NCI-H345 treated with DMSO at 0.1 percent for 48 hours (cell line): ENCODE results near the gene ARFGAP2.
A peak's percentile ranks its signal among the peaks of the same experiment; 100 is the strongest.

ENCODE experiments used
- DNase-seq: peaks from one replicate; lab custom pipeline; 2025; ENCODE audit not compliant: unreplicated experiment; lab: John Stamatoyannopoulos, UW

Gene ARFGAP2

DNA sequence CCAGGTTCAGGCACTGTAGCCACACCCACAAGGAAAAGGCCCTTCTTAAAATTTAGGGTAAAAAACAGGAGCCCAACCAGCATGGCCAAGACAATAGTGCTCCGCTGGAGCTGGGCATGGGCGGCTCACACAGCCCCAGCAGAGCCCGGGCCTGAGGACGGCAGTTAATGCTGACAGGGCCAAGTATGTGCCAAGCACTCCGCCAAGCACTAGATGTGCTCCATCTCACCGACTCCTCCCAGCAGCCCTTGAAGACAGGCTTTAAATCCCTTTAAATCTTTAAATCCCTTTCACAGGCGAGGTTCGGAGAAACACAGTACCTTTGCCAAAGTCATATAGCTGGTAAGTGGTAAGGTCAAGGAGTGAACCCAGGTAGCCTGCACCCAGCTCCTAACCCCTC lies 4.8 kb downstream of the ARFGAP2 start:
- no peak for DNase-seq

DNA sequence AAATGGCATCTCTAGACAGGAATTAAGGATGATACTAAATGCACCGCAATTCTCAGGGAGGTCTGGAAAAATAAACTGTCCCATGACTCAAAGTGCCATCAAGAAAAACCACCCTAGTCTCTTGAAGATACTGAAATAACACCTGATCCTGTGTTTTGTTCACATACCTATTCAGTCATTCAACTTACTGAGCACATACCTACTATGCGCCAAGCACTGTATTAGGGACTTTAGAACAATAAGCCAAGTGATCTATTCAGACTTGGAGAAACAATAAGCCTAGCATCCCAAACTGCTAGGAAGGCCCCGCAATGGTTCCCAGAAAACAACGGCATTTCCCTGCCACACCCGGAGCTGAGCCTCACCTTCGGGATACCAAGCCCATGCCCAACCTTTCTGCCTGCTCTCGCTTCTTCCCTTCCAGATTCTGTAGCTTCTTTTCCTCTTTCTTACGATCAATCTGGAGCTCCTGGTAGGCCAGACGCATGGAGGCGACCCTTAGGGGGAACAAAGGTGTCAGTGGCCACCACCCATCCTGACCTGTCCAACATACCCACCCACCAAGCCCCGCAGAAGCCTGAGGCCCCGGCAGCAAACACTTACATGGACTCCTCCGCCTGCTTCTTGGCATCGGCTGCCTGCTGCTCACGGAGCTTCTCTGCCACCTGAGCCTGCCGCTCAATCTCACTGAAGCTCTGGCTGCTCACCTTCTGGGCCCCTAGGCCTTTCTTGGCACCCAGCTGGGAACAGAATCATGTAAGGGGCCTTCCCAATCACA lies 5.4 kb downstream of the ARFGAP2 start:
- DNase-seq, result no peak

DNA sequence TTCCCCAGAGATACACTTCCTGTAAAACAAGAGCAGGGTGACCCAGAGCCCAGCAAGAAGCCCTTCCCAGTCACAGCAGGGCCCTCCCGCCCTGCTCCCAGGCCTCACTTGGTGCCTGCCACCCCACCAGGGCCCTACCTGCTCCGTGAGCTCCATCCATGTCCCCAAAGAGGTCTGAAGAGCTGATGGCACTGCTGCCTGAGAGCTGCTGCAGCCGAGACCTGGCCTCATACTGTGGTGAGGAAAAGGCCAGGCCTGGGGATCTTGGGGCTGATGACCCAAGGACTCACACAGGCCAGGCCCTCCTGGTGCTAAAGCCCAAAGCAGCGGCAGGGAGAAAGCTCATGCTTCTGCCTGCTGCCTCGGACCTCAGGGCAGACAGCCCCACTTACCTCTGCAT lies 10.3 kb downstream of the ARFGAP2 start:
- DNase-seq, result no peak

DNA sequence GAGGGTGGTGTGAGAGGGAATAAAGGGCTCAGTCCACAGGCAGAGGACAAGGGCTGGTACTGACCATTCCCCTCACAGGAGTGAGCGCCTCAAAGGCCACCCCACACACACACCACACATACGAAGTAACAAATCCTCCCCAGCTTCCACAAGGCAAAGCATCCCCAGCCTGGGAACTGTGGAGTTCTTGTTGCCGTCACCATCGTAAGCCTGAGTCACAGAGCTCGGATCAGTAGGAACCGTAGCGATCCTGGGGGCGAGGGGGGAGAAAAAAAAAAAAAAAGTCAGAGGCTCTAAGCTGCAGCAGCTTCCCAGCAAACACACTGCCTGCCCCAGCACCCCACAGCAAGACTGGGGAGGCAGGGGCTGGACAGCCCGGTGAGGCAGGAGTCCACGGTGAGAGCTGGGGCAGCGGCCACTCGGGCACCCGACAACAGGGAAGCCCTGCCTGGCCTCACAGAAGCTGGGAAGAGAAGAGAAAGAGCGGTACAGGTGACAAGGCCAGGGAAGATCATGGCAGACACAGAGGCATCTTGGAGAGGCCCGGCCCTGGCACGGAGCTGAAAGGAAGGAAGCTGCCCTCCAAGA lies 11.3 kb downstream of the ARFGAP2 start:
- DNase-seq, result no peak

DNA sequence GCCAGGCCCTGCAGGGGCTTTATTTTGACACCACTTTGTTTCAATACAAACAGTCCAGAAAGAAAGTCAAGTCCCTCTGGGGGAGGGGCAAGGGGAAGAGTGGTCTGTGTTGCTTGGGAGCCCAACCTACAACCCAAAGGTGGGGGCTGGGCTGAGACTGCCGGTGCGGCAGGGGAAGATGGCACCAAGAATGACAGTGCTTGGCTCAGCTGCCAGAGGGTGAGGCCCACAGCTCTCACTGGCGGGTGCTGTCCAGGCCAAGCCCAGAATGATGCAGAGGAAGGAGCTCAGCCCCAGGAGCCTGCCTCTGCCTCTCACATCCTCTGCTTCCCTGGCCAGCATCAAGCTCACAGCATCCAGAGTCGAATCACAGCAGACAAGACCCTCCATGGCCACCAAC lies 12.4 kb downstream of the ARFGAP2 start:
- no peak for DNase-seq

DNA sequence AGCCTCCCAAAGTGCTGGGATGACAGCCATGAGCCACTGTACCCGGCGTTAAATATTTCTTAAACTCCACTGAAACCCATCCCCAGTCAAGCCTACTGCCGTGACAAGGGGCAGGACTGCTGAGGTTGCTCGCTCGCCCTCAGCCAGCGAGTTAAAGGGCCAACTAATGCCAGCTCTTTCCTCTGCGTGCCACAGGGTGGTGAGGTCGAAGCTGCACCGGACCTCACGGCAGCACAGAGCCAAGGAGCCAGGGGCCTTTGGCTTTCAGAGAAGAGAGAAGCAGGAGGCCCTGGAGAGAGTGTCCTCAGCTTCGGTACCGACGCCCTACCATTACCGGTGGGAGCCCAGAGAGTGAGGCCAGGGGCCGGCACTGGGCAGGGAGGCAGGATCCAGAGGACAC lies 12.8 kb downstream of the ARFGAP2 start:
- DNase-seq, result no peak

DNA sequence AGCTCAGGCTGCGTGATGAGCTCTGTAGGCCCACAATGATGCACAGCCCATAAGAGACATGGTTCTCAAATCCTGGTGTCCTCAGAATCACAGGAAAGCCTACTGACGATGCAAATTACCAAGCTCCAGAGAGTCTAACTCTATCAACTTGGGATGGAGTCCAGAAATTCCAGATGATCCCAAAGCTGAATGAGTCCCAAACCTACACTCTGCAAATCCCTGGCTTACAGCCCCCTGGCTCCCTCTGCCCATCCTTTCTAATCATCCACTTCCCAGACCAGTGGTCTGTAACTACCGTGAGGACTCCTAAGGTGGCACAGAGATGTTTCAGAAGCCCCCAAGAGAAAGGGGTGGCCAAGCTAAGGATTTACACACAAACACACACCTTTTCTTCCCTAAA lies 13.5 kb downstream of the ARFGAP2 start:
- DNase-seq, result no peak

DNA sequence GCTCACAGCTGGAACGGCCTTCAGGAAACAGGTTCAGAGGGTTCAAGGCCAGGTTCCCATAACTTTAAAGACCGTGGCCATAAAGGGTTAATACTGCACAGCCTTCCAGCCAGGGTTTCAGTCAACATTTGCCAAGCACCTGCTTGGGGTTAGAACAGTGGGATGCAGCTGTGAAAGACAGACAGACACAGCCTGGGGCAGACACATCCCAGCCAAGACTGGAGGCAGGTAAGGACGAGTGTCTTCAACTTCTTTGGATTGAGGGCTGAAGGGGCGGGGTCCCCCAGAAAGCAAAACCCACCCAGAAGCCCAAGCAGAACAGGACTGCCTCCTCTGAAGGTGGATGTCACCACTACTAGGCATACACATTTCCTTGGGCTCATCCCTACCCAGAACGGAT lies 14.3 kb downstream of the ARFGAP2 start:
- no peak for DNase-seq

DNA sequence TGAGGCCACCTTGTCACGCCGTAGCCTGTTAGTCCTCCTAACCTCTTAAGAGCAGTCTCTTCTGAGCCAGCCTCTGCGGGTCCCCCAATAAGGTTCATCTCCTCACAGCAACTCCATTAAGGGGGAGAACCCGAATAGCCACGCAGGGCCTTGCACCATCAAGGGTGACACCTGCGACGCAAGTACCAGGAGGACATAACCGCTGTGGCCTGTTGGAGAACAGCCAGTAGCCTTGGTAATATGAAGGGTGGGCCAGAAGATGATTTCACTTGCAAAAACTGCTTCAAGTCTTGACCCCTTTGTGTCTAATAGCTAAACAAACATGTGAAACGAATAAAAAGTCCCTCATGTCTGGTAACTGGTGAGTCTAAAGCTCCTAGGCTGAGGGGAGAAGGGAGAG lies 14.8 kb downstream of the ARFGAP2 start:
- no peak for DNase-seq

DNA sequence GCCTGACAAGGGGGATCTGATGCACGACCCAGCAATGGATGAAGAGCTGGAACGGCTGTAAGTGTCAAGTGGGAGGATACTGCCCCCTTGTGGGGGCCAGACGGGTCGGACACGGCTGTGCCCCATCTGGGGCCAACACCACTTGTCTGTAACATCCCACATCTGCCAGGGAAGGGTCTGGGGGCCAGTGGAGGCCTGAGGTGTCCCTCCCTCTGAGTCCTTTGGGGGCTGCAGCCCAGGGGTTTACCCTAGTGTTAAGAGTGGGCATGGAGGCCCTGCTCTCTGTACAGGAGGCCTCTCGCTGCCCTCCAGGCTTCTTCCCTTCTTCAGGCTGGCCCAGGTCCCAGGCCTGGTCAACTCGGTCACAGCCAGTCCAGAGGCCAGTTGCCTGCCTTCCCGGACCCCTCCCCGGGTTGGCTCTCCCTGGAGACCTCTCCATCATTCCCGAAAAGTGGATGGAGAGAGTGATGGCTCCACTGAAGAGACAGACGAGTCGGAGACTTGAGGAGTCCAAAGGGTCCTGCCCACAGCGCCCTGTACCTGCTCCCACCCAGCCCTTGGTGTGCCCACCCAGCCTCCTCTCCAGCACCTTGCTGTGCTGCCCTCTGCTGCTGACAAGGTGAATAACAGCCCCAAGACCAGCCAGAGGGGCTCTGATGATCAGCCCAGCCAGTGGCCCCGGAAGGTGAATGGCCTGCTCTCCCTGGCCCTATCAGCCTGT lies 15.4 kb downstream of the ARFGAP2 start:
- DNase-seq, result peak; percentile 32

DNA sequence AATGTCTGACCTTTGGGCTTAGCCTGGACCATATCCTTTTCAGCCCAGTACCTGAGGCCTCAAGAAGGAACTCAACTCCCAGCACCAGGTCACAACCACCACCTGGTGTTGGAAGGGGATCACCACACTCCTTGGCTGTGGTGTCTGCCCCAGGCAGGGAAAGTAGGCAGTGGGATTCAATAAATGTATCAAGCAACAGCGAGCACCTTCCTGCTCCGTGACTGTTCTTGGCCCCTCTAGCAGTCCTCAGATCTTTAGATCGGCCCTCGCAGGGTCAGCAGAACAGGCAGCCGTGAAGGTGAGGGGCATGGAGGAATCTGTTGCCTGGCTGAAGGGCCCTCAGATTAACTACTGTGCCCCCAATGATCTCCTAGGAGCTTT lies 15.9 kb downstream of the ARFGAP2 start:
- no peak for DNase-seq

DNA sequence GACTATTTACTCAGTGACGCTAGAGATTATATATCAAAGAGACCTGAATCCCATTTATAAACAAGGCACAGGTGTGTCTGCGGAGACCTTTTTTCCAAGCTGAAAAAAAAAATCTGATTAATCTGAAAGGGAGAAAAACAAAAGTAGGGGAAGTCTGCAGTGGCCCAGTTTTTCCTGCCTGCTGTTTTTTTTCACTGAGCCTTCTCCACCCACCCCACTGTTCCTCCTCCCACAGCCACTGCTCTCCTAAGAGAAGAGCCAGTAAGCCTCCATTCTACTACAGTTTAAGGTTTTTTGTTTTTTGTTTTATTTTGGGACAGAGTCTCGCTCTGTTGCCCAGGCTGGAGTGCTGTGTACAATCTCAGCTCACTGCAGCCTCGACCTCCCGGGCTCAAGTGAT lies 18.4 kb downstream of the ARFGAP2 start:
- no peak for DNase-seq

DNA sequence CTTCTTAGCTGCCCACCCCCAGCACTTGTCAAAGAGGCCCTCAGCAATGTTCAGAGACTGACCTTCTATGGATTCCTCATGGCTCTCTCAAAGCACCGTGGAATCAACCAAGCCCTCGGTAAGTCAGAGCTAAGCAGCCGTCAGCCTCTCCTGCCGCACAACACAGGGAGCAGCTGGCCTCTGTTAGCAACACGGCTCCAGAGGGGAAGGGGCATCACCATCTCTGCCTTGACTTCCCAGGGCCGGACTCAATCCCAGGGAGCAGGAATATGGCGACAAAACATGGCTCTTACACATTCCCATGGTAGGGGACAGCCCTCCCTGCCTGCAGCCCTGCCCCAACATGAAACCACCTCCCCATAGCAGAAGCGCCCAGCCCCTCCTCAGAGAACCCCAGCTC lies 18.9 kb downstream of the ARFGAP2 start:
- no peak for DNase-seq

DNA sequence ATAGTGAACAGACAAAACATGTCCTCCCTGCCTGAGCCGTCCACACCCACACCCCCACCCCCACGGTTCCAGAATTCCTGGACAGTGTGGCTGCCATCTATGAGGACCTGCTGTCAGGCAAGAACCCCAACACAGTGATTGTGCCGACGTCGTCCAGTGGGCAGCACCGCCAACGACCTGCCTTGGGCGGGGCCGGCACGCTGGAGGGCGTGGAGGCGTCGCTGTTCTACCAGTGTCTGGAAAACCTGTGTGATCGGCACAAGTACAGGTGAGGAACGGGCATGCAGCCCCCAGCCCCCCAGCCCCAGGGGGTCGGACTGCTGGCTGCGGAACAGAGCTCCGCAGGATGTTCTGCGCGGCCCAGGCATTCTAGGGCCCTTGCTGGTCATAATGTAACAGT lies 19.7 kb downstream of the ARFGAP2 start:
- no peak for DNase-seq

DNA sequence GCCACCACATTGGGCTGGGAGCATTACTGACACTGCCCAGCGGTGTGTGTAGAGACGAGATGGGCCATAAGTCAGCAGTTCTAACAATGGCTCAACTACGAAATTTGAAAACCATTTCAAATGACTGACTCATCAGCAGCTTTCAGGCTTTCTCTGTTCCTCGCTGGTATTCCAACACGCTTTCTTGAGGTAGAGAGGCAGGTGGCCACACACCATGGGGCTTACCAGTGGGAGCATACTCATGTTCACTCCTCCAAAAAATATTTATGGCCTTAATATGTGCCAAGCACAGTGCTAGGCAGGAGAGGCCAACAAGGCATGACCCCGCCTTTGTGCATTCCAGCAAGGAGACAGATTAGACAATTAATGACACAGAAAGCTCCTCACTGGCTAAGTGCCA lies 20.3 kb downstream of the ARFGAP2 start:
- no peak for DNase-seq

DNA sequence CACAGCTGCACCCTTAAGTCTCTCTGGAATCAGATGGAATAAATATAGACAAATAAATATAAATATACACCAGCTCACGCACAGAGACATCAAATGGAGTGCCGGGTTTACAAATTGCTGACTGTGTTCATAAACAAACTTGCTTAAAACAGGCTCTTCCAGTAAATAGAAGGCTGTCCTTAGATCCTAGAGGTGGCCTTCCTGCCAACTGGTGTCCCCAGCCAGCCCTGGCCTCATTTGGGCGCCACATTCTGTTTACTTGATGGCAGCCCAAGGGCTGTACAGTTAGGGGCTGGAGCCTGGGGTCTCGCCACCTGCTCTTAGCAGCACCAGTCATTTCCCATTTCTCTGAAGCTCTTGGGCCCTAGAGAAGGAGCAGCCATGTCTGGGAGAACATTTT lies 20.8 kb downstream of the ARFGAP2 start:
- DNase-seq, result no peak

DNA sequence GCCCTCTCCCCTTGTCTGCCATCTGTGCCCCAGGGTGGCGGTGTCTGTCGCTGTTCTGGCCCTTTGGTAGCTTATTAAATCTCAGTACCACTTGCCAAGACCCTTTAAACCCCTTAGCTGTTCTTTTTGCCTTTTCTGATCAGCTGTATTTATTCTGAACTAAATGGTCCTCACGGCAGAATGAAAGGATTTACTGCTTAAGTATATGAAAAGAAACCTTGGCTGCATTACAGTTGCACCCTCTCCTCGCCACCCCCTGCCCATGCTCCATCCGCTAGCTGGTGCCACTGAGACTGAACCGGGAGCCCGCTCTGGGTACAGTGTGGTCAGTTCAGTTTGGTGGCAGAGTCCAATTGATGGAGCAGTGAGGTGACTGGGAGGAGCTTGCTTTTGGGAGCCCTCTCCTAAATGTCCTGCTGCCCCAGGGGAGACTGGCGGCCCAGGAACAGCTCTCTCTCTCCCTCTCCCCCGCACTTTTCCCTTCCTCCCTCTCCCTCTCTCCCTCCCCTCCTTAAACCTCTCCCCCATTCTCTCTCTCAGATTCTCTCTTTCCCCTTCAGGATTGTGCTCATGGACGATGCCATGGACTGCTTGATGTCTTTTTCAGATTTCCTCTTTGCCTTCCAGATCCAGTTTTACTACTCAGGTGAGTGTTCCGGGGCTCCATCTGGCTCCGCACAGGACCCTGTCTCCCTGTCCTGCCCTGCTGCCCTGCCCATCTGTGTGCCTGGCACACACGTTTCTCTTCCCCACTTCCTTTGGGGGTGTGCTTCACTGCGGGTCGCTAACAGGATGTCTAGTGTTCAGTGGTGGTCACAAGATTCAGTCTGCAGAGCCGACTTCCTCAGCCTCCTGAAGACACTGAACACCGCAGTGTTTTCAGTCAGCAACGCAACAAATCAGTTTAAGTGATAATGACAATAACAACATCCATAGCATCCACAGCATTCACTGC lies 21.8 kb downstream of the ARFGAP2 start:
- DNase-seq, result no peak

DNA sequence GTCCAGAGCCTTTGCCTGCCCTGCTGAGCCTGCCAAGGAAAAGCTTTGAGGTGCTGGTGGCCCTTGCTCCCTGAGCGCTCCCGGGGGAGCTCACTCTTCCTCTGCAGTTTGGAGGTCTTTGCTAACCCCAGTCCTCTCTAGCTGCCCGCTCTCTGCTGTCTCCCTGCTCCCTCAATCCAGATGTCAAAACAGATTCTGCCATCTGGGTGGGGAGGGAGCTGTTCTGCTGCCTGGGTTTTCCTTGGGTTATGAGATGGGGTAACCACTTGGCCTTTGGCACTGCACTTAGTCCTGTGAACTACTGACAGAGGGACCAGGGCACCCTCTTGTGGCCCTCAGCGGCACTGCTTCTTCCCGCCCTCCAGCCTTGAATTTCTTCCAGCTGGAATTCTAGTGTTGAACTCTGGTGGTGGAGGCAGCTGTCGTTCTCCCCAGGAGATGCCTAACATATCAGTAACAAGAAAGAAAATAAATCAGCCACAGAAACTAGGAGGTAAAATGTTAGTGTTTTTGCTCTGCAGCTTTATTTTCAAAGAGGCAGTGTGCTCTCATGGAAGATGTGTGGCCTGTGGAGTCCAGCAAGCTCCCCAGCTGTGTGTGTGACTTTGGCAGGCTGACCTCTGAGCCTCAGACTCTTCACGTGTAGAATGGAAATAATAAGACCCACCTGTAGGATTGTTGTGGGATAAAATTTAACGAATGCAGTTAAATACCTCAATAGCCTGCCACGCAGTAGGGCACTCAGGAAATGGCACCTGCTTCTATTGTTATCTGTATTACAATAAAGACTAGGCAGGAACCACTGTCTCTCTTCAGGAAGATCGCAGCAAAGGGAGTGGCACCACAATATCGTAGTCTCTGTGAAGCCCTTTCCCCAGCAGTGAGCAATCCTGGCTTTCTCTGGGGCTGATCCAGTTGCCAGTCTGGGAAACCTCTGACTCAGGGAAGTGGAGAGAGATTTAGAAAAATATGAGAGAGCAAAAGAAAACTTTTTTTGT lies 23.4 kb downstream of the ARFGAP2 start:
- DNase-seq, result peak; percentile 65

DNA sequence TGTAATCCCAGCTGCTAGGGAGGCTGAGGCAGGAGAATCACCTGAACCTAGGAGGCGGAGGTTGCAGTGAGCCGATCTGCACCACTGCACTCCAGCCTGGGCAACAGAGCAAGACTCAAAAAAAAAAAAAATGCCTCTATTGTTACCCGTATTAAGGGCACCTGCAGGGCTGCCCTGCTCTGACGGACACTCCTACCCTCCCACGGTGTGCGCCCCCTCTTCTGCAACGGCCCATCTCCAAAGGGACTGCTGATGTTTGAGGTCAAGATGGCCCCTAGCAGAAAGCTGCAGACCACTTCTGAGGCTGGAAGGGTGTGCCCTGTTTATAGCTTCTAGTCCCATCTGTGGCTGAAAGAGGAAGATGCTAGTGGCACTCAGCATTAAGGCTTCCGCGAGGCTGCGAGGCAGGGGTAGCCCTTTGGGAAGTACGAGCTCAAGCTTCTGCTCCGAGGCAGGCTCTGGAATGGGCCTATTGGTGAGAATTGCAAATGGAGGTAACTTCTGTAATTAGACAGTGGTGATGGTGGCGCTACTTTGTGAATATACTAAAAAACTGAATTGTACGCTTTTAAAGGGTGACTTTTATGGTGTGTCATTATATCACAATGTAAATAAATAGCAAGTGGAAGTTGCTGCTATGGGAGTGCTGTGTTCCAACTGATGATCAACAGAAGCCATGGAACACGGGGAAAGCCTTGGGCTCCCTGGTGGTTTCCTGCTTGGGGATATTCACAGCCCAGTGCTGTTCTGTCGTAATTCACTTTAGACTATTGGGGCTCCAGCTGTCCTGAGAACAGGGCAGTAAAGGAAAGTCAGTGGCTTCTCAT lies 24.3 kb downstream of the ARFGAP2 start:
- no peak for DNase-seq
